ENCODE data around the gene TSN.
"Not testable (repeated sequence)": the region's sequence is repeated elsewhere in the genome, so short reads cannot be mapped to it uniquely, and the experiment has no call there.

The TSN gene

DNA sequence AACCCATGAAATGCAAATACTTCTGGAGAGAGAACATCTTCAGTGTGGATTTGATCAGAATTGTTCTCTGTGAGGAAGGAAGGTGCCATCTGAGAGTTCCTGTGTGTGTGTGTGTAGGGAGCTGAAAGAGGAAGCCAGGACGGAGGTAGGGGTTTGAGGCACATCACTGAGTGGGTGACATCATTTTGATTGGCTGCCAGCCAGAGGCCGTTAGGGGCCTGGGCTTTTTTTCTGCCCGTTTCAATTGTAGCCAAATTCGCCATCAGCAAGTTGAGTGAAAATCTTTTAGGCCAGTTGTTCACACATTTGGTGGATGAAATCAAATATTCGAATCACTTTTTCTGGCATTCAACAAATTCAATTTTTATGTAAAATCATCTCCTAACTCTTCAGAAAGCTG is 48.9 kb downstream of the TSN start:
- DNase-seq, result peak; percentile 58 to 77

GRCh38 chr2:121804997-121805765 is 49.7 kb downstream of the TSN start:
- peak; percentile 65 to 74 for DNase-seq

DNA sequence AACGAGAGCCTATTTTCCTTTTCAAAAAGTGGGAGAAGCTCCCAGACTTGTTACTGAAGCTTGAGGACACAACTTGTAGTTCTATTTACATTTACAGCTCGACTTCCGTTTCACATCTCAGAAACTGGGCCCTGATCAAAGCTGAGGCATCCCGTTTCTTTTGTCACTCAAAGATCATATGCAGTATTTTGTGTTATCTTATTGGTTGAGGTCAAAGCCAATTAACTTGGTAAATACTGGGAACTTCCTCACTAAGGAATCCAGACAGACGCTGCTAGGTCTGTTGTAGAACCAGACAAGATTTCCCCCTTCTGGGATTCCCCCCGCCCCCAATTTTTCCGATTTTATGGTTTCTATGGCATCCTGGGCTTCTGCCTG is 50.3 kb downstream of the TSN start:
- DNase-seq, result no peak

- not testable (repeated sequence) for DNase-seq
Observed at GRCh38 chr2:121807771-121808170, 52.3 kb downstream of the TSN start.

GRCh38 chr2:121809607-121810006 is 54.2 kb downstream of the TSN start:
- no peak for DNase-seq

GRCh38 chr2:121810959-121811853 is 55.8 kb downstream of the TSN start:
- DNase-seq, result peak; percentile 54 to 85

- DNase-seq, result not testable (repeated sequence)
Observed at GRCh38 chr2:121813083-121813482, 57.6 kb downstream of the TSN start.

DNA sequence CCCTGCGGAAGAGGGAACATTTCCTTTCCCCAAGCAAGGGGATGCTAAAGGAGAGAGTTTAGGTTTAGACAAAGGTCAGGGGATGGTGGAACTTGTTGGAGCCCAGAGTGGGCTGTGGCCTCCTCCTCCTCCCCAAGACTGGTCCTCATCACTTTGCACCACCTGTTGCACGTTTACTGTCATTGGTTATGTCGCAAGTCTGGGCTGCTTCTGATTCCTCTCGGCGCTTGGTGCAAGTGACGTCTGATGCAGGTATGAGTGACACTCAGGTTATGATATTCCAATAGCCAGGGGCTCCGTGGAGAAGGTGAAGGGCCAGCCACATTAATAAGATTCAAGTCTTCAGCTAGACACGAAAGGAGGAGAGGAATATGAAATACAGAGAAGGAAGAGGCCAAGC is 59.8 kb downstream of the TSN start:
- DNase-seq, result no peak

GRCh38 chr2:121816797-121817196 is 61.3 kb downstream of the TSN start:
- DNase-seq, result no peak

GRCh38 chr2:121817304-121817703 is 61.9 kb downstream of the TSN start:
- not testable (repeated sequence) for DNase-seq
